HG02763 (cell line): ENCODE results near the gene IPPK.

Experiments
- ATAC-seq: cut with Tn5 transposase; IDR thresholded peaks from one replicate; pipeline ENCODE4 v1.9.1; 2021; ENCODE audit warnings: mild to moderate bottlenecking, moderate library complexity; ENCODE audit not compliant: unreplicated experiment

The IPPK gene

DNA sequence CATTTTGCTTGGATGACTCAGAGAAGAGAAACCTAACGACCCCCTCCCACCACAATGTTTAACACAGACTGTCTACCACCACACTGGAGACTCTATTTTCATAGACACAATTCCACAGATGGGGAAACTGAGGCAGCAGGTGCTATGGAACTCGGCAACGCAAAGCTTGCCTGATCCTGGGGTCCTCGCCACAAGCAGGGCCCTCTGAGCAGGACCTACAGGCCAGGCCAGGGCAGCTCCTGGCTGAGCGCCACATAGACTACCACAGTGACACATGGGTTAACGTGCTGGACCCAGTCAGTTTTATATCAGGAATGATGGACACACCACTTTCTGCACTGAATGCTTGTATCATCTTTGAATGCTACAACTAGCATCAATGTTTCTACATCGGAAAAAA lies 11.8 kb downstream of the IPPK start:
- no peak for ATAC-seq

DNA sequence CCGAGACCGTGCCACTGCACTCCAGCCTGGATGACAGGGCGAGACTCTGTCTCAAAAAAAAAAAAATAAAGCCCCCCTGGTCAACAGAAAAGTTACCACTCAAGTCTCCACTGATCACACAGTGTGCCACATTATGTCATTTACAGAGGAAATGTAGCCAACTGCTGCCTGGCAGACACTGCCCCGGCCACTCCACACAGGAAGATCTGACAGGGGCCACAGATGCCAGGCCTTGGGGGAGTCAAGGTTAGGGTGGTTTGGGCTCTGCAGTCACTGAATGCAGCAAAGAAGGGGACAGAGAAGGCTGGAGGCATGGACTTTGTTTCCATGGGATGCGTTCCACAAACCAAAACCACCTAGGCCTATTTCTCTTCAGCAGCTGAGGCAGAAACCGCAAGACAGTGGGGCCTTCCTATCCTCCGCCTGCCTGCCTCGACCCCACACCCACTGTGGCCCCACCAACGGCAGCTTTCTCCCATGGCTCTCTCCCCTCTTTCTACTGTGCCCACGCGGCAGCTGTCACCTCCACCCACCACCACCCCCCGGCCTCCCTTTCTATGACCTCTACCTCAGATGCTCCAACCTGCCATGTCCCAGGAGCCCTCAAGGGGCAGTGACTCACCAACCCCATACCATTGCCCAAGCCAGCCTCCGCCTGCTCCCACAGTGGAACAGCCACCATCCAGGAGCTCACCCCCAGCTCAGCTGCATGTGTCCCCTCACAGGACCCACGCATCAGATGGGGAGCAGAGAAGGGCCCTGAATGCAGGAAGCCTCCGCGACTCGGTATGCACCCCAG lies 12.4 kb downstream of the IPPK start:
- ATAC-seq, result no peak

DNA sequence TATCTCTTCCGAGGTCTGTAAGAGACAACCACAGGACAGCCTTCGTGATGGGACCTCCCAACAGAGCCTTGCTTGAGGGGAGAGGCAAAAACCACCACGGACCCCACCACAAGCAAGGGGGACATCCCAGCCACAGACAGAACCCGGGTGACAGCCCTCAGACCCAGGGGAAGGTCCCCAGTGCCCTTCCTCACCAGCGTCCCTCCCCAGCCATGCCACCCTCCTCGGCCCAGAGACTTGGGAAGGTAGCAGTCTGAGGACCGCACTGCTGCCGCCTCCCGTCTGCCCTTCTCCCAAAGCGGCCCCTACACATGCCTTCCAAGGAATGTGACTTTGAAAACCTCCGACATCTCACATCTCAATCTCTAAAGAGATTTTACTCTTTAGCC lies 13.4 kb downstream of the IPPK start:
- no peak for ATAC-seq

DNA sequence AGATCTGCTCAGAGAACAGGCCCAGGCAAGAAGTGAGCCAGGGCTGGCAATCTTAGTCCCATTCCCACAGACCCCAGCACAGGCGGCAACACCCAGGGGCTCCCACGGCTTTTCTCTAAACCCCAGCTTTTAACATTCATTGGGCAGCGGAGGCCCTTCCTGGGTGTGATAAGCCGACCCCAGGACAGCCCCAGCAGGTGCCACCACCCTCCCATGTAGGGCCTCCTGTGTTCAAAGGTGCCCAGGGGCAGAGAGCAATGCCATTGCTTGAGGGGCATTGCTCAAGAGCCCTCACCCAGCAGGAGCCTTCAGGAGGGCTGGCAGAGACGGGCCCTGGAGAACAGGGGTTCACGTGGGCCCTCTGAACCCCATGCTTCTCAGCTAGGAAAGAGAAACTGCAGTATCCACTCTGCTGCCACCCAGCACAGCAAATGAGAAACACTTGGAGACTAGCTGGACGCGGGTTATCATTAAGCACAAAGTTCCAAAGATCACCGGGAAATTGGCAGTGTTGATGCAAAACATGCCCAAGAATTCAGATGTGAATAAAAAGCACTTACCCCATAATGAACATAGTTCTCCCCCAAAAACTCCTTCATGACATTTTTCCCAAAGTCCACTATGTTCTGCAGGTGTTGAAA lies 13.9 kb downstream of the IPPK start:
- no peak for ATAC-seq

DNA sequence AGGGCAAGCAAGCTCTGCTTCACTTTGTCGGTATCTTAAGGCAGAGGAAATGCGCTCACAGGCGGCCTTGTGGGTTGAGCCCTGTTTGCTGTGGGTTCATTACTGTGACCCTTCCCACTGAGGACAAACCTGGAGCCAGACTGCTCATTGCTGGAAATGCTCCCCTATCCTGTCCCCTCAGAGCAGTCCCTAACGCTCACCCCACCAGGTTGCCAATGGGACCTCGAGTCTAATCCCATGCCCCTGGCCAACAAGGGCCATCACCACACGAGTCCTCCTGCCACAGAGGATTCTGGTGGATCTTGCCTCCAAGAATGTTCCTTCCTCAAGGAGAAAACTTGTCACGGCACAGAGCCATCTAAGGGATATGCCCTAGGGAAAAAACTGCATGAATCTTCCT lies 14.6 kb downstream of the IPPK start:
- ATAC-seq, result no peak

DNA sequence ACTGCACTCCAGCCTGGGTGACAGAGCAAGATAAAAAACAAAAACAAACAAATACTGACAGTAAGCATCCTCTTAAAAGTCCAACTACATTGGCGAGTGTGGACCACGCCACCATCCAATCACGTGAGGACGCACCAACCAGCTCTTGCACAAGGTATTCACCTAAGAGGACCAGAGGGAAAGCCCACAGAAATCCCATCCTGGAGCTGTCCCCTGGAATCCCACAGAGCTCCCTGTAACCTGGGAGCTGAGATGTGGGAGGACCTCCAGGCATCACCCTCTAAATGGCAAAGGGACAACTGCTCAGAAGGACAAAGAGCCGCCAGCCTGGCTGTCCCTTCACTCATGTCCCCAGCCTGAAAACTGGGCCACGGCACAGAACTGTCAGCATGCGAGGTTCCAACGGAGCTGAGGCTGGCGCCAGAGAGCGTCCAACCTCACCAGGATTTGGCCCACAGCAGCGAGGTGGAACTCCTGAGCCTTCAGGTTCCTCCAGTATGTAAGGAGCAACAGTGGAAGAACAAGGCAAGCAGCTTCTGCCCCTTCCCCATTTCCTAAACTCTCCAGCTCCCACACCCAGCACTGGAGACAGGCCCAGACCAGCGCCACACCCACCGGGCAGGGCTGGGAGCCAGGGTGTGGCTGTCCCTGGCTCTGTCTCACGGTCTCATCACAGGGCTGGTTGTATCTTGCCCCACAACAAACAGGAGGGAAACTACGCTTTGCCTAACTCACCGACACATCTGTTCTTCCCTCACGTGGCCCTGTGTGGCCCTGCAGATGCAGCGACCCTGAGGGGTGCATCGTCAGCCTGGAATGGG lies 15.2 kb downstream of the IPPK start:
- no peak for ATAC-seq

DNA sequence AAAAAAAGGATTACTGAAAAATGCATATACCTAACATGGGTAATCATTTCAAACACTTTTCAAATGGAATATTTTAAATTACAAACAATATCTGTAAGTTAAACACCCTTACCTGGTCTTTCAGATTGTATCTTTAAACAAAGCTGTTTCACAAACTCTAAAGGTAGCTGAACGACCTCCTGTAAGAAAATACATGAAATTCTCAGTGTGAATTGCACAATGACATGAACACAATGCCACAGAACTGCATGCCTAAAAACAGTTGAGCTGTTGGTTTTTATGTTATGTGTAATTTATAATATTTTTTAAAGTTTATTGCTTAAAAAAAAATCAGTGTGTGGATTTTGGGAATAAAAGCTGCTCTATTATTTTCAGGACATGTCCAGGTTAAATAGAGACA lies 17.5 kb downstream of the IPPK start:
- no peak for ATAC-seq

DNA sequence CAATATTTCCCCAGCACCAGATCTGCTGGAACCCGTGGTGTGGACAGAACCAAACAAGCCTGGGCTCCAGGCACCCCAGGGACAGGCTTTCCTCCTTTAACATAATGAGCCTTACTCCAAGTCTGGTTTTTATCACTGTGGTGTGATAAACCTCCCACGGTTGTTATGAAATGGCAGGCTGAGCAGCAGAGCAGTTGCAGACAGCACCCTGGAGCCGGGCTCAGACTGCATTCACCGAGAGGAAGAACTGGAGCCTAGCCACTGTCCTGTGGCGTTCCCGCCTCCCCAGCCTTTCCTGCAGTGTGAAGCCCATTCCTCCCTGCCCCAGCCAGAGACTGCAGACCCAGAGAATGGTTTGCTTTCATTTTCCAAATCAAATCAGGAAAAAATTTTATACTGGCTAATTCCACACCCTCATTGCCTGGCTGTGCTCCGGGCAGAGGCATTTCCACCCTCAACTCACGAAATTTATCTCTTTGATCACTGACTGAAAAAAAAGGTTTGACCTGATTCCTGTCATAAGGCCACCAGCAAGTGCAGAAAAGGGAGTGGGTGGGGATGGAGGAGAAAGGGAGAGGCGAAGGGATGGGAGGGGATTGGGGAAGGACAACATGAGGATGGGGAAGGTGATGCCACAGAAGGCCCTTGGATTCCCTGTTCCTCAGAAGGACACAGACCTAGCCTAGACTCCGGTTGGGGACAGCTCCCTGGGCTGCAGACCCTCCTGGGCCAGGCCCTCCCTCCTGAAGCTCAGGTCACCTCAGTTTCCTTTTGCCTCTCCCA lies 18.9 kb downstream of the IPPK start:
- ATAC-seq, result no peak

DNA sequence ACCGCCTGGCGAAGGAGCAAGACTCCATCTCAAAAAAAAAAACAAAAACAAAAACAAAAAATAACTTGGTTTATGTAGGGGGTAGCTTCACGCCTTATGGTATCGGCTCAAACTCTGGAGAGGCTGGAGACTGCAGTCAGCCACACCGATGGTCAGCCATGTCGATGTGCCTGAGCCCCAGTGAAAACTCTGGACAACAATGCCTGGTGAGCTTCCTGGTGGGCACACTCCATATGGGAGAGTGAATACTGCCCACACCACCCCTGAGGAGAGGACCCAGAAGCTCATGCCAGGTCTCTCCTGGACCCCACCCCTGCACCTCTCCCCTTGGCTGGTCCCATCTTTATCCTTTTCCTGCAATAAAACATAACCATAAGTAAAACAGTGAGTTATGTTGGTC lies 19.6 kb downstream of the IPPK start:
- ATAC-seq, result no peak

DNA sequence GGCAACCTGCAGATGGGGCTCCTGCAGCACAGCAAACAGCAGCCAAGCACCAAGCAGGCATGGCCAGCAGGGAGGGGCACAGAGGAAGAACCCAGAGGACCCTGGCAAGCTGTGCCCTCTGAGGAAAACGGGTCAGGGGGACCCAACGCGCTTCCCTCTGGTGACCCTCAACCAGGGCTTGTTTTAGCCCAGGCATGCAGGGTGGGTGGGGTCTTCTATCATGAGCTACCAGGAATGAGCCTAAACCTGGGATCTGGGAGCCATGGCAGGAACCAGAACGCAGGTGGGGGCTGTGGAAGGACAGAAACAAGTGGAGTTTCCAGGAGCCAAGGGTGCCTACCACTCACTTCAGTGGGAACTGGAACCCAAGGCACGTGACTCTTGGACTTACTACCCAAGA lies 20.9 kb downstream of the IPPK start:
- no peak for ATAC-seq

DNA sequence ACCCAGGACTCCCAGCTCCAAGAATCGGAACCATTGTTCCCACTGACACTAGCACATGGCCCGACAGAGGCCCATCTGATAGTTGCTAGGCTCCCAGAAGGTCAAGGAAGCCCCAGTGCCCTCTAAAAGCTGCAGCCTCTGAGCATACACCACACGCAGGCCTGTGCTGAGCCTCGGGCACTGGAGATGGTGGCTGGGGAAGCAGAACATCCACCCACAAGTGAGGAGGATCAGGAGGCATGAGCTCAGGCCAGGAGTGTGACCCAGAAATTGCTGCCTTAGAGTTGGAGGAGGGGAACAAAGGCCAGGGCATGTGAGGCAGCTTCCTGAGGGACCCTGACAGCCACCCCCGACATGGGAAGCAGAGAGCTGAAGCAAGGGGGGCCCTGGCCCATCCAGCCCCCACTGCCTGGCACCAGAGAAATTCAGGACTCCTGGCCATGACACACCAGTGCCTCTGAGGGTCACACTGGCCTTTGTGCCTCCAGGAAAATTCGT lies 21.4 kb downstream of the IPPK start:
- ATAC-seq, result no peak

DNA sequence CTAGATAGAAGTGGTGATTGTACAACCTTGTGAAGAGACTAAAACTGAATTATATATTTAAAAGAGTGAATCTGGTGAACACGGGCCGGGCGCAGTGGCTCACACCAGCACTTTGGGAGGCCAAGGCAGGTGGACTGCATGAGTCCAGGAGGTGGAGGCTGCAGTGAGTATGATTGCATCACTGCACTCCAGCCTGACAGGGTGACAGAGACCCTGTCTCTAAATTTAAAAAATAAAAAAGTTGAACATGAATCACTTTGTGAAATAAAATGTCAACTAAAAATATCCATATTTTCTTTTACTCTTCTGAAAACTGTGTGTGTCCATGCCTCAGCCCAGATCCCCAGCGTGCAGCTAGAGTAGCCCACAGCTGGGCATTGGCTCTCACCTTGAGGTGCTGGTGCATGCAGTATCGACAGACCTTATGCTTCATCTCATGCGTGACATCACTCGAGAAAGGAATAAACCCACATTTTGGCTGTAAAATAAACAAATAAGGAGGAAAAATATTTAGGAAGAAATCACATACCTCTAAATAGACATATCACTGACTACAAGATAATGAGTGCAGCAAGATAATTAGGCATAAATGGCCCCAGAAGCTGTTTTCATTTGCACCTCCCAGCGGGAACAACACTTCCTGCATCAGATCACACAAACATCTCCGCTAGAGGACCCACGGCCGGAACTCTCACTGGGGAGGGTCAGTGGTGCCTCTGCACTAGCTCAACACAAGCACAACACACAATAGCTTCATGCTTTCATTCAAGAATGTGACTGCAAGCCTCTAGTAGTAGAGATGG lies 22.1 kb downstream of the IPPK start:
- ATAC-seq, result no peak

DNA sequence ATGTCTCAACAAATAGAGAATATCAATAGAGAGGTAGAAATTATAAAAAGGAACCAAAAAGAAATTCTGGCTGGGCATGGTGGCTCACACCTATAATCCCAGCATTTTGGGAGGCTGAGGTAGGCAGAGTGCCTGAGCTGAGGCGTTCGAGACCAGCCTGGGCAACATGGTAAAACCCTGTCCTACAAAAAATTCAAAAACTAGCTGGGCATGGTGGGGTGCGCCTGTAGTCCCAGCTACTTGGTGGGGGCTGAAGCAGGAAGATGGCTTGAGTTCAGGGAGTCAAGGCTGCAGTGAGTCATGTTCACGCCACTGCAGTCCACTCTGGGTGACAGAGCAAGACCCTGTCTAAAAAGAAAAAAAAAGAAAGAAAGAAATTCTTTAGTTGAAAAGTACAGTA lies 24.9 kb downstream of the IPPK start:
- ATAC-seq, result no peak

DNA sequence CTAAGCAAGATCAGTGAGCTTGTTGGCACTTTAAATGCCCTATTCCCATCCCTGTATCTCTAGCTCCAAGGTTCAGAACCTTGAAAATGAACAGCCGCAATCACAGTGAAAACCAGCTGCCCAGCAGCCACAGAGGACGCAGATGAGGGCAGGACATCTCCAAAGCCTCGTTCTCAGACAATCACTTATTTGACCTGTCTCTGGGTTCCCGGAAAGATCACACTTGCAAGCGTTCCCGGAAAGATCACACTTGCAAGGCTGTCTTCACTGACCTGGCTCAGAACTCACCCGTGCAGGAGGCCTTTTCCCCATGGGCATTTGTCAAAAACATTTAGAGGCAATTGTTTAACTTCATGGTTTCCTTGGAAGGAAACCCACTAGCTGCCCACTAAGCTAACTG lies 25.7 kb downstream of the IPPK start:
- no peak for ATAC-seq

DNA sequence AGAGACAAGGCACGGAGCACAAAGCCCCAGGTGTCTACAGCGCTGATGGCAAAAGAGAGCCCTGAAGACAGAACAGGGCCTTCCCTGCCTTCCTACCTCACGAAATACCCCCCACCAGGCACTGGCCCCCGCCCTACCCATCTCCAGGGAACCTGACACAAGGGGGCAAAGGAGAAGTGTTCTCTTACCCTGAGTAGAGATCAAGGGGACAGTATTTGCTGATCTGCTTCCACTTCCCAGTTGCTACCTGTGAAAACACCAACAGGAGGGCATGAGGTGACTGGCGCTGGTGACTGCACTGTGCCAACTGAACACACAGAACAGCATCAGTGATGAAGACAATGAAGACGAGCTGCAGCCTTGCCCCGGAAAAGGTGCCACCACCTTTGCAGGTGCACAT lies 27.4 kb downstream of the IPPK start:
- ATAC-seq, result no peak

DNA sequence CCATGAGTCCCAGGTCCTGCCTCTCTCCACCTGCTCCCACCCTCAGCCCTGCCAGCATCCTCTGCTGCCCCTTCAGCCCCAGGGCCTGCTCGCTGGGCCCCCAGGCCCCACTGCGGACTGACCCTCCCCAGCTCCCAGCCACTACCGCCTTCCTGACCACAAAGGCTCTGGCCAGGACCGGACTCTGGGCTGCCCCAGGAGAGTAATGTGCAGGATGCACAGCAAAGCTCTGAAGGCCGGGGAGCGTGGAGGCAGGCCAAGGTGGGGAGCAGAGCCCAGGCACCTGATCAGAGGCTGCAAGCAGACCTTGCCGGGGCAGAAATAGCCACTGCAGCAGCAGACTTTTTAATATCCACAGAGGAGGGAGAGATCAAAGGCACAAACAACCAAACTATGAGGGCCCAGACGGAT lies 27.9 kb downstream of the IPPK start:
- no peak for ATAC-seq

DNA sequence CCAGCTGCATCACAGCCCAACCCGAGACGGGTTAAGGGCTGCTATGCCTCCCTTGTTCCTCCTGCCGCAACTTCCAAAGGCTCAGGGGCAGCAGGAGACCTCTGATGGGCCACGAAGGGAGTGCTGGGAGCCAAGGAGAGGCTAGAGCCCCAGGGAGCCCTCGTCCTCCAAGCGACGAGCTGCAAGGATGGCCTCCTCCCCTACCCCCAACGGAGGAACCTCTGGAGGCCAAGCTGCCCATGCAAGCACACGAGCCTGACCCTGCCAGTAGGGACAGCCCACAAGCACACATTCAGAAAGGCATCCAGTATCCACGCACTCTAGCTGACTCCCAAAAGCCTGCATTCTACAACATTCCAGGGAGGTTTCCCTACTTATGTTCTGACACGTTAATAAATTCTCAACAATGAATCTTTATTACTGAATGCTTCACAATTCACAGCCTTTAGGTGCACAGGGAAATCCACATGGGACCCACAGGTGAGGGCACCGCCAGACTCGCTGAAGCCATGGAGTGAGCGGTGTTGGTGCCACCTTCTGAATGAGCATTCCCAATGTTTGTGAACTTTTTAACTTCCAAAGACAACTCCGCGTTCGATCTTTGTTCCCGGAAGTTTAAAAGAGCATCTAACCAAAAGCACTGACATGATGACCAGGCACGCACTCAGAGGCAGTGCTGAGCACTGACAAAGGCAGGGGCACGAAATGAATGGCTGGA lies 28.7 kb downstream of the IPPK start:
- no peak for ATAC-seq

DNA sequence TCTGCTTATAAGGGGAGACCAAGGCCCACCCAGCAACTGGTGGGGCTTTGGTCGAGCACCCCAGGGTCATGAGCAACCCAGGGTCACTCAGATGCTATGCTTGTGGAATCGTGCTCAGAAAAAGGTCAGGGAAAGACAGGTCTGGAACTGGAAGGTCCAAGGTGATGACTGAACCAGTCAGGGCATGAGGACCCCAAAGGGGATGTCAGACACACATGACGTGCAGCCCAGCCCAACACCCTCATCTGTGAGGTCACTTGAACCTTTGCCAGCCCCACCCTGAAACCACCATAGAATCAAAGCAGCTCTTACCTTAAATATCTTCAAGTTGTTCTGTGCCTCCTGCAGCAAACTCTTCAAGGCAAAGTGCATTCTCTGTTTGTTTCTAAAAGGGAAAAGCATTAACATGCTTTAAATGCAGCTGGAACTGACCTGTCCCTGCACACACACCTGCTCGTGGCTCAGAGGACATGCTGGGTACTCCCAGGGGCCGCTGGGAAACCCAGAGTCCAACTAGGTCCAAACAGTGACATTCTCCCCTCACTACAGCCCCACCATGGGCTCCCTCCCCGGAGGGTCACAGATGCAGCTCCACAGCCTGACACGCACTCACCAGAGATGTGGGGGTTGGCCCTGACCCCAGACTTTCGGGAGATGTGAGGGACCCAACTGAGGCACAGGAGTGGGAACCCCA lies 29.4 kb downstream of the IPPK start:
- ATAC-seq, result no peak

DNA sequence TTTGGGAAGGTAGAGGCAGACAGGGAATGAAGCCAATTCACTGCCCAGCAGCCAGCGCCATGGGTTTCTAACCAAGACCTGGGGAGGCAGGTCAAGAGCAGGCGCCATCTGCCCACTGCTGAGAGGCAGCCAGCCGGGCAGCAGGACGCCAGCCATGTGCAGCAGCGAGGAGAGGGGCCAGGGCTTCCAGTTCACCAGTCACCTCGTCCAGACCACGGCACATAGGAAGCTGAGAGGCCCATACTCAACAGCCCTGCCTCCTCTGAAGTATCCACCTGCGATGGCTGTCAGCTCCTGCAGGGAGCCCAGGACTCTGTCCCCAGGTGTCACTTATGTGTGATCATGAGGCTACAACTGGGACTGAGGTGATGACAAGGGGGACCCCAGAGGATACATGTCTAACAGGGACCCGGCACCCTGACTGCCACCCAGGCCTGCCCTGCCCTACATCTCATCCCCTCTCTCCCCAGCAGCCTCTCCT lies 30.1 kb downstream of the IPPK start:
- ATAC-seq, result no peak
